Naive thymus-derived CD4-positive, alpha-beta T cell (primary cell): ENCODE results near the gene GET4. TPM values are rescaled to one million over a fixed set of nuclear protein-coding genes. Genes with fewer than 3 reads are reported as not detected.

Source experiments
- ATAC-seq: fragments of 150-1000 bp; cut with Tn5 transposase; 2 replicates; pipeline ENCODE4 v1.10.0; 2021; ENCODE audit warnings: mild to moderate bottlenecking, moderate library complexity
- CTCF ChIA-PET: fragments of 350-600 bp; sonication (Branson Sonifier 250); formaldehyde crosslinking; loops from one replicate; lab custom pipeline; 2021; ENCODE audit warnings: antibody characterized with exemption; lab: Charles Lee
- POLR2A ChIA-PET: fragments of 350-600 bp; sonication (Branson Sonifier 250); formaldehyde crosslinking; loops from one replicate; lab custom pipeline; 2021; ENCODE audit warnings: antibody characterized with exemption, inconsistent platforms; lab: Charles Lee
- DNase-seq, 9 donors: peaks; one replicate each; pipeline versions ENCODE4 v3.0.0 to v3.0.0-alpha.2; 2020 to 2022; ENCODE audit warnings: mixed read lengths in 1 of 9
- H3K27ac ChIP-seq: one replicate; pipeline ENCODE4 v1.7.0; 2013; ENCODE audit warnings: mild to moderate bottlenecking, low read depth, low read length, moderate library complexity
- H3K27me3 ChIP-seq, 2 donors: one replicate each; pipeline ENCODE4 v1.7.0; 2013; ENCODE audit warnings: low read length in 2 of 2, mild to moderate bottlenecking in 2 of 2, moderate library complexity in 2 of 2; ENCODE audit not compliant: control insufficient read depth in 2 of 2, insufficient read depth in 2 of 2
- H3K36me3 ChIP-seq, 3 experiments: 1 replicate in 2 of 3; 2 replicates in 1 of 3; pipeline ENCODE4 v1.7.0; 2013; ENCODE audit warnings: low read length in 3 of 3, mild to moderate bottlenecking in 3 of 3, moderate library complexity in 1 of 3; ENCODE audit not compliant: insufficient read depth in 3 of 3, control insufficient read depth in 2 of 3
- H3K4me1 ChIP-seq, 2 donors: one replicate each; pipeline ENCODE4 v1.7.0; 2013; ENCODE audit warnings: low read length in 2 of 2, mild to moderate bottlenecking in 2 of 2, moderate library complexity in 1 of 2; ENCODE audit not compliant: control insufficient read depth in 2 of 2, insufficient read depth in 2 of 2
- H3K4me3 ChIP-seq: 2 replicates; pipeline ENCODE4 v1.7.0; 2013; ENCODE audit warnings: mild to moderate bottlenecking, low read length
- H3K9me3 ChIP-seq, 3 experiments: 1 replicate in 2 of 3; 2 replicates in 1 of 3; pipeline ENCODE4 v1.7.0; 2013; ENCODE audit warnings: low read length in 3 of 3; ENCODE audit not compliant: control insufficient read depth in 2 of 3
- H3K27ac Mint-ChIP-seq, 9 donors: one replicate each; pipeline ENCODE4 v1.8.0; 2020 to 2022; ENCODE audit warnings: mixed read lengths in 9 of 9, mild to moderate bottlenecking in 8 of 9, moderate library complexity in 5 of 9, inconsistent platforms in 2 of 9
- H3K27me3 Mint-ChIP-seq, 5 donors: one replicate each; pipeline ENCODE4 v1.8.0; 2021 to 2022; ENCODE audit warnings: mixed read lengths in 5 of 5, mild to moderate bottlenecking in 1 of 5
- H3K36me3 Mint-ChIP-seq, 5 donors: one replicate each; pipeline ENCODE4 v1.8.0; 2020 to 2022; ENCODE audit warnings: mixed read lengths in 5 of 5, mild to moderate bottlenecking in 3 of 5, inconsistent platforms in 1 of 5
- H3K4me1 Mint-ChIP-seq, 7 donors: one replicate each; pipeline ENCODE4 v1.8.0; 2020 to 2022; ENCODE audit warnings: mixed read lengths in 7 of 7, mild to moderate bottlenecking in 3 of 7, inconsistent platforms in 1 of 7
- H3K4me3 Mint-ChIP-seq, 10 donors: one replicate each; pipeline ENCODE4 v1.8.0; 2020 to 2022; ENCODE audit warnings: mild to moderate bottlenecking in 10 of 10, mixed read lengths in 10 of 10, moderate library complexity in 6 of 10, inconsistent platforms in 2 of 10
- H3K9me3 Mint-ChIP-seq, 11 donors: one replicate each; pipeline ENCODE4 v1.8.0; 2020 to 2022; ENCODE audit warnings: mixed read lengths in 11 of 11, mild to moderate bottlenecking in 4 of 11, inconsistent platforms in 1 of 11, moderate library complexity in 1 of 11
- intact Hi-C, 2 donors: fragments of 100-400 bp; cut with micrococcal nuclease; formaldehyde crosslinking; loops; one replicate each; pipeline ENCODE4 v1.15.1; 2023
- polyA plus RNA-seq, 2 donors: library from polyadenylated mRNA; unstranded; fragments of 300-500 nt; fragmentation: Illumina TruSeq; gene quantifications; one replicate each; pipeline ENCODE4 v1.2.3, GENCODE V29; 2021
- total RNA-seq, 6 experiments: library from RNA in 5 of 6; stranded (reverse) in 5 of 6; gene quantifications; 1 replicate in 5 of 6; 2 replicates in 1 of 6; pipeline ENCODE4 v1.2.3 and lab custom pipeline; 2021 to 2026

Gene GET4
- total and polyA plus RNA-seq, 7 experiments from 2014 or later: 20.5 to 82.1 (median 51.8) TPM

DNA sequence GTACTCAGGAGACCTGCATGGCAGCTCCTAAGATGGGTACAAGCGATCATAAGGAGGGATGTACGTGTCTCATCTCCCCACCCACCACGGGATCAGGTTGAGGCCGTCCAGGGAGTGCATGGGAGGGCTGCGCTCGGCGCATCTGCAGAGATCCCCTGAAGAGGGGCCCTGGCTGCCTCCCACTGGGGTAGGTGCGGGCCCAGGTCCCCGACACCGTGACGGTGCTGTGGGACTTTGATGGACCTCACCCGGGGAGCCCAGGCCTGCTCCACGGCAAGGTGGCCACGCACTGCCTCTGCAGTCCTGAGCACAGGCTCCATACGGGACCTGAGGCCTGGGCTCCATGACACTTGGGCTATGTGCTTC lies 12.7 kb downstream of the GET4 start:
- no peak for DNase-seq
- Histone ChIP-seq H3K4me3 (no peak overlapping the region), H3K9me3 (no peaks in the 10 kb centered on the region), H3K4me1 (no peaks in the 10 kb centered on the region), H3K27me3 (no peaks in the 10 kb centered on the region), H3K27ac (no peak overlapping the region), H3K36me3 (peaks cover 0 to 80% (median 21%) of the 10 kb centered on the region in 3 experiments)
- H3K27ac Mint-ChIP-seq: no peak overlapping the region
- H3K36me3 Mint-ChIP-seq: peaks cover 0 to 35% (median 14%) of the 10 kb centered on the region in 5 donors
- POLR2A ChIA-PET: no interaction called here
- H3K9me3 Mint-ChIP-seq: peaks cover 0 to 1% (median 0%) of the 10 kb centered on the region in 11 donors
- CTCF ChIA-PET: no interaction called here
- intact Hi-C loops: no loop called here
- no peak for ATAC-seq
- H3K4me1 Mint-ChIP-seq: peaks cover 0 to 21% (median 8%) of the 10 kb centered on the region in 7 donors
- H3K4me3 Mint-ChIP-seq: no peak overlapping the region
- H3K27me3 Mint-ChIP-seq: no peaks in the 10 kb centered on the region

GRCh38 chr7:889391-889790 lies 13.0 kb downstream of the GET4 start:
- intact Hi-C loops: no loop called here
- DNase-seq (no peak), ATAC-seq (no peak)
- H3K27ac ChIP-seq: no peak overlapping the region
- Mint-ChIP-seq H3K27me3 (no peaks in the 10 kb centered on the region), H3K4me1 (peaks cover 0 to 21% (median 8%) of the 10 kb centered on the region in 7 donors), H3K27ac (no peak overlapping the region), H3K36me3 (peaks cover 0 to 35% (median 14%) of the 10 kb centered on the region in 5 donors), H3K4me3 (no peak overlapping the region), H3K9me3 (peaks cover 0 to 1% (median 0%) of the 10 kb centered on the region in 11 donors)
- H3K36me3 ChIP-seq: peaks cover 0 to 84% (median 21%) of the 10 kb centered on the region in 3 experiments
- ChIA-PET POLR2A (no interaction called here), CTCF (no interaction called here)
- no peaks in the 10 kb centered on the region for H3K4me1 ChIP-seq
- no peaks in the 10 kb centered on the region for H3K27me3 ChIP-seq
- H3K9me3 ChIP-seq: no peaks in the 10 kb centered on the region
- no peak overlapping the region for H3K4me3 ChIP-seq

GRCh38 chr7:890868-891267 lies 14.5 kb downstream of the GET4 start:
- DNase-seq: no peak
- CTCF ChIA-PET: no interaction called here

GRCh38 chr7:891291-891690 lies 14.9 kb downstream of the GET4 start:
- Histone ChIP-seq H3K4me3 (no peak overlapping the region), H3K4me1 (no peaks in the 10 kb centered on the region), H3K36me3 (peaks cover 0 to 91% (median 18%) of the 10 kb centered on the region in 3 experiments), H3K27me3 (no peaks in the 10 kb centered on the region), H3K27ac (no peak overlapping the region), H3K9me3 (no peaks in the 10 kb centered on the region)
- peaks cover 0 to 12% (median 5%) of the 10 kb centered on the region in 7 donors for H3K4me1 Mint-ChIP-seq
- peaks cover 0 to 1% (median 0%) of the 10 kb centered on the region in 11 donors for H3K9me3 Mint-ChIP-seq
- DNase-seq: no peak
- ChIA-PET CTCF (no interaction called here), POLR2A (no interaction called here)
- H3K27me3 Mint-ChIP-seq: no peaks in the 10 kb centered on the region
- peaks cover 4 to 48% (median 21%) of the 10 kb centered on the region in 5 donors for H3K36me3 Mint-ChIP-seq
- ATAC-seq: no peak
- H3K27ac Mint-ChIP-seq: no peak overlapping the region
- intact Hi-C loops: no loop called here
- H3K4me3 Mint-ChIP-seq: no peak overlapping the region

More at GRCh38 chr7:890868-891267, 14.5 kb downstream of the GET4 start:
- H3K27me3 ChIP-seq: no peaks in the 10 kb centered on the region
- H3K27ac ChIP-seq: no peak overlapping the region
- no peak for ATAC-seq
- H3K4me3 Mint-ChIP-seq: no peak overlapping the region
- no peaks in the 10 kb centered on the region for H3K9me3 ChIP-seq
- H3K9me3 Mint-ChIP-seq: peaks cover 0 to 1% (median 0%) of the 10 kb centered on the region in 11 donors
- H3K4me3 ChIP-seq: no peak overlapping the region
- H3K36me3 Mint-ChIP-seq: peaks cover 0 to 43% (median 17%) of the 10 kb centered on the region in 5 donors
- H3K27ac Mint-ChIP-seq: no peak overlapping the region
- intact Hi-C loops: no loop called here
- no peaks in the 10 kb centered on the region for H3K4me1 ChIP-seq
- H3K27me3 Mint-ChIP-seq: no peaks in the 10 kb centered on the region
- H3K4me1 Mint-ChIP-seq: peaks cover 0 to 12% (median 7%) of the 10 kb centered on the region in 7 donors
- POLR2A ChIA-PET: no interaction called here
- peaks cover 0 to 91% (median 19%) of the 10 kb centered on the region in 3 experiments for H3K36me3 ChIP-seq

- ATAC-seq (no peak), DNase-seq (no peak)
- H3K4me1 ChIP-seq: no peaks in the 10 kb centered on the region
- intact Hi-C loops: no loop called here
- H3K27me3 Mint-ChIP-seq: no peaks in the 10 kb centered on the region
- H3K9me3 Mint-ChIP-seq: peaks cover 0 to 1% (median 0%) of the 10 kb centered on the region in 11 donors
- no peak overlapping the region for H3K4me3 ChIP-seq
- H3K27ac Mint-ChIP-seq: no peak overlapping the region
- ChIA-PET CTCF (no interaction called here), POLR2A (no interaction called here)
- H3K36me3 Mint-ChIP-seq: peaks cover 5 to 51% (median 23%) of the 10 kb centered on the region in 5 donors
- peaks cover 0 to 12% (median 4%) of the 10 kb centered on the region in 7 donors for H3K4me1 Mint-ChIP-seq
- no peak overlapping the region for H3K4me3 Mint-ChIP-seq
- no peaks in the 10 kb centered on the region for H3K9me3 ChIP-seq
- no peak overlapping the region for H3K27ac ChIP-seq
- H3K27me3 ChIP-seq: no peaks in the 10 kb centered on the region
- peaks cover 0 to 91% (median 23%) of the 10 kb centered on the region in 3 experiments for H3K36me3 ChIP-seq
These were observed 15.5 kb downstream of the GET4 start for GRCh38 chr7:891805-892204.

DNA sequence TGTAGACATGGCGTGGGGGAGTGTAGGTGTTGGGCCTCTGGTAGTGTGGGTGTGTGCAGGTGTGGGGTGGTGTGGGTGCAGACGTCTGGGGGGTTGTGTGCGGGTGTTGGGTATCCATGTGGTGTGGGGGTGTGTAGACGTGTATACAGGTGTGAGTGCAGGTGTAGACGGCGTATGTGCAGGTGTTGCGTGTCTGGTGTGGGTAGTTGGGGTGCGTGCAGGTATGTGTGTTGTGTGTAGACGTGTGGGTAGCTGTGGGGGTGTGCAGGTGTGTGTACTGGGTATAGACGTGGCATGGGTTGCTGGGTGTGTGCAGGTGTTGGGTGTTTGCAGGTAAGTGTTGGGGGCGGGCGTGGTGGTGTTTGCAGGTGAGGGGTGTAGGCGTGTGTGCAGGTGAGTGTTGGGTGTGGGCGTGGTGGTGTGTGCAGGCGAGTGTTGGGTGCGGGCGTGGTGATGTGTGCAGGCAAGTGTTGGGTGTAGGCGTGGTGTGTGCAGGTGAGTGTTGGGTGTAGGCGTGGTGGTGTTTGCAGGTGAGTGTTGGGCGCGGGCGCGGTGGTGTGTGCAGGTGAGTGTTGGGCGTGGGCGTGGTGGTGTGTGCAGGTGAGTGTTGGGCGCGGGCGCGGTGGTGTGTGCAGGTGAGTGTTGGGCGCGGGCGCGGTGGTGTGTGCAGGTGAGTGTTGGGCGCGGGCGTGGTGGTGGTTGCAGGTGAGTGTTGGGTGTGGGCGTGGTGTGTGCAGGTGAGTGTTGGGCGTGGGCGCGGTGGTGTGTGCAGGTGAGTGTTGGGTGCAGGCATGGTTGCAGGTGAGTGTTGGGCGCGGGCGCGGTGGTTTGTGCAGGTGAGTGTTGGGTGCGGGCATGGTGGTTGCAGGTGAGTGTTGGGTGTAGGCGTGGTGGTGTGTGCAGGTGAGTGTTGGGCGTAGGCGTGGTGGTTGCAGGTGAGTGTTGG lies 16.6 kb downstream of the GET4 start:
- Mint-ChIP-seq H3K4me3 (no peak overlapping the region), H3K27me3 (no peaks in the 10 kb centered on the region), H3K36me3 (peaks cover 5 to 48% (median 22%) of the 10 kb centered on the region in 5 donors), H3K27ac (peak overlapping the region in 3 of 9 donors; percentile 1 to 33 (median 6)), H3K4me1 (peaks cover 0 to 12% (median under 1%) of the 10 kb centered on the region in 7 donors), H3K9me3 (peaks cover 0 to 1% (median 0%) of the 10 kb centered on the region in 11 donors)
- H3K4me1 ChIP-seq: no peaks in the 10 kb centered on the region
- POLR2A ChIA-PET: no interaction called here
- intact Hi-C loops: no loop called here
- DNase-seq (no peak), ATAC-seq (peak; percentile 2)
- no peaks in the 10 kb centered on the region for H3K27me3 ChIP-seq
- no peak overlapping the region for H3K27ac ChIP-seq
- H3K9me3 ChIP-seq: no peaks in the 10 kb centered on the region
- H3K4me3 ChIP-seq: no peak overlapping the region
- CTCF ChIA-PET: no interaction called here
- H3K36me3 ChIP-seq: peaks cover 0 to 90% (median 16%) of the 10 kb centered on the region in 3 experiments
